Activated B cell treated with CpG ODN at 0.5 μM for 24 hours (primary cell): ENCODE data around the gene RTL5. TPM values are rescaled to one million over a fixed set of nuclear protein-coding genes. Genes with fewer than 3 reads are reported as not detected.

Experiments used
- ATAC-seq: fragments of 200-7000 bp; cut with Tn5 transposase; one replicate; pipeline ENCODE4 v1.10.0; 2021; ENCODE audit warnings: low read depth, mild to moderate bottlenecking, moderate library complexity
- CTCF ChIA-PET: fragments of 350-600 bp; sonication (Branson Sonifier 250); formaldehyde crosslinking; loops from one replicate; lab custom pipeline; 2021; ENCODE audit warnings: antibody characterized with exemption; lab: Charles Lee
- POLR2A ChIA-PET: fragments of 350-600 bp; sonication (Branson Sonifier 250); formaldehyde crosslinking; loops from one replicate; lab custom pipeline; 2021; ENCODE audit warnings: antibody characterized with exemption; lab: Charles Lee
- DNase-seq: peaks from one replicate; pipeline ENCODE4 v3.0.0; 2022
- H3K27ac Mint-ChIP-seq: one replicate; pipeline ENCODE4 v1.8.0; 2020; ENCODE audit warnings: mixed read lengths
- H3K27me3 Mint-ChIP-seq: one replicate; pipeline ENCODE4 v1.8.0; 2021; ENCODE audit warnings: mixed read lengths
- H3K36me3 Mint-ChIP-seq: one replicate; pipeline ENCODE4 v1.8.0; 2021; ENCODE audit warnings: low read depth, mixed read lengths
- H3K4me1 Mint-ChIP-seq: one replicate; pipeline ENCODE4 v1.8.0; 2021; ENCODE audit warnings: mixed read lengths
- H3K4me3 Mint-ChIP-seq: one replicate; pipeline ENCODE4 v1.8.0; 2020; ENCODE audit warnings: mild to moderate bottlenecking, mixed read lengths
- H3K9me3 Mint-ChIP-seq: one replicate; pipeline ENCODE4 v1.8.0; 2020; ENCODE audit warnings: mixed read lengths
- CTCF ChIP-seq: fragments of 200-600 bp; IDR thresholded peaks from one replicate; pipeline ENCODE4 v1.8.0; 2022; ENCODE audit warnings: antibody characterized with exemption, mild to moderate bottlenecking
- intact Hi-C: fragments of 100-400 bp; cut with micrococcal nuclease; formaldehyde crosslinking; loops from one replicate; pipeline ENCODE4 v1.15.1; 2024
- total RNA-seq: library from RNA; stranded (reverse); gene quantifications from 2 replicates; pipeline ENCODE4 v1.2.3, GENCODE V29; 2022

RTL5 gene
- total RNA-seq, 1 donor from 2014 or later, result 2.9 TPM

DNA sequence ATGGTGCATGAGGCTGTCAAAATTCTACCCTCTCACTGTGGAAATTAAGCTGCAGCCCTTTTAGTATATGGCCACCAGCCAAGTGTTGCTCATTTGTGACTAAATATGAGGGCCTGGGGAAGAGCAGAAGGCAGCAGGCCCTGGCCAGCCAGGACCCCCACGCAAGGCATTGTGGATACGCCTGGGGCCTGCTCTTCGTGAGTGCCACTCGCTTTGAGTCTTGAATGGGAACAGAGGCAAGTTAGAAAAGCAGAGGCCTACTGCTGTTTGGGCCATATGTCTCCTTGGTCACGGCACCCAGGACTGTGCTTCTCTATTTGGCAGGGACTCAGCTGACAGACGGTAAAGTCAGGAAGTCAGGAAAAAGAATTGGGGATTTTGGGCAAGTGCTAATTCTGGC, 10.9 kb downstream of the RTL5 start:
- DNase-seq (no peak), ATAC-seq (no peak)
- ChIA-PET CTCF (interaction anchor here (1.3 to 1.6 kb wide), 2 partner anchors 100 to 103 kb away, joined by 4 to 8 read pairs; no protein-coding TSS in a partner anchor), POLR2A (no interaction called here)
- no peak for TF ChIP-seq CTCF
- Mint-ChIP-seq H3K36me3 (no peaks in the 10 kb centered on the region), H3K27me3 (no peaks in the 10 kb centered on the region), H3K4me1 (peaks cover 30% of the 10 kb centered on the region), H3K9me3 (no peaks in the 10 kb centered on the region), H3K27ac (no peak overlapping the region), H3K4me3 (peak overlapping the region; percentile 28)
- intact Hi-C loops, result loop anchor here (1.0 kb wide), 1 partner anchor 20 kb away; no protein-coding TSS in a partner anchor

DNA sequence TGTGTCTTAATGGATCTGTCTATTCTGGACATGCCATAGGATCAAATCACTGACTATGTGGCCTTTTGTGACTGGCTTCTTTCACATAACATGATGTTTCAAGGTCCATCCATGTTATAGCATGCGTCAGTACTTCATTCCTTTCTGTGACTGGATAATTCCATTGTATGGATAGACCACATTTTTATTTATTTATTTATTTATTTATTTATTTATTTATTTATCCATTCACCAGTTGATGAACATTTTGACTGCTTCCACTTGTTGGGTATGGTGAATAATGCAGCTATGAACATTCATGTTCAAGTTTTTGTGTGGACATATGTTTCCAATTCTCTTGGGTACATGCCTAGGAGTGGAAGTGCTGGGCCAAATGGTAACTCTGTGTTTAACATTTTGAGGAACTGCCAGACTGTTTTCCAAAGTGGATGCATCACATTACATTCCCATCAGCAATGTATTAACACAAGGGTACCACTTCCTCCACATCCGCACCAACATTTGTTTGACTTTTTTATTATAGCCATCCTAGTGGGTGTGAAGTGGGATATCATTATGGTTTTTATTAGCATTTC, 14.0 kb downstream of the RTL5 start:
- intact Hi-C loops, result no loop called here
- H3K4me3 Mint-ChIP-seq, result no peak overlapping the region
- peaks cover 15% of the 10 kb centered on the region for H3K4me1 Mint-ChIP-seq
- ChIA-PET POLR2A (no interaction called here), CTCF (no interaction called here)
- no peaks in the 10 kb centered on the region for H3K36me3 Mint-ChIP-seq
- ATAC-seq (no peak), DNase-seq (no peak)
- no peak for TF ChIP-seq CTCF
- H3K27me3 Mint-ChIP-seq, result no peaks in the 10 kb centered on the region
- H3K9me3 Mint-ChIP-seq, result no peaks in the 10 kb centered on the region
- no peak overlapping the region for H3K27ac Mint-ChIP-seq

GRCh38 chrX:72115380-72115779, 16.3 kb downstream of the RTL5 start:
- Mint-ChIP-seq H3K4me3 (no peak overlapping the region), H3K27me3 (no peaks in the 10 kb centered on the region), H3K27ac (no peak overlapping the region), H3K36me3 (no peaks in the 10 kb centered on the region), H3K9me3 (no peaks in the 10 kb centered on the region), H3K4me1 (peaks cover 1% of the 10 kb centered on the region)
- ChIA-PET POLR2A (no interaction called here), CTCF (no interaction called here)
- no peak for TF ChIP-seq CTCF
- intact Hi-C loops, result no loop called here
- DNase-seq (no peak), ATAC-seq (no peak)

- H3K36me3 Mint-ChIP-seq, result no peaks in the 10 kb centered on the region
Measured at GRCh38 chrX:72114807-72115206, 16.9 kb downstream of the RTL5 start.

DNA sequence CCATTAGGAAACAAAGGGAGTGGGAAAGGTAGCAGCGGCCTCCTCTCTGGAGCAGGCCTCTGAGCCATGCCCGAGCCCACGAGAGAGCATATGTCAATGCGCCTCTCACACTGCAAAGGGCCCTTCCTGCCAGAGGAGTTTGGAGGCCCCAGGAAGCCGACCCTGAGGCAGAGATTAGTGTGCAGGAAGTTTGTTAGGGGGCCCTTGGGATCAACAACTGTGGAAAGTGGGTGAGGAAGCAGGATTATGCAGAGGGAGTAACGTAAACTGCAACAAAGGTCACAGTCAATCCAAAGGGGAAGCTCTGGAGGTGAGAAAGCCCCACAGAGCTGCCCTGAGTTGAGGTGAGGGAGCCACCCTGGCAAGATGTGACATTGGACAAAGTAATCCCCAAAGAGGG, 17.4 kb downstream of the RTL5 start:
- H3K27me3 Mint-ChIP-seq, result peaks cover under 1% of the 10 kb centered on the region
- H3K9me3 Mint-ChIP-seq, result no peaks in the 10 kb centered on the region
- intact Hi-C loops, result no loop called here
- ATAC-seq (no peak), DNase-seq (no peak)
- ChIA-PET CTCF (no interaction called here), POLR2A (no interaction called here)
- no peak overlapping the region for H3K27ac Mint-ChIP-seq
- H3K4me1 Mint-ChIP-seq, result peaks cover 6% of the 10 kb centered on the region
- H3K36me3 Mint-ChIP-seq, result no peaks in the 10 kb centered on the region
- H3K4me3 Mint-ChIP-seq, result no peak overlapping the region
- TF ChIP-seq CTCF, result no peak

More at GRCh38 chrX:72114807-72115206, 16.9 kb downstream of the RTL5 start:
- Mint-ChIP-seq H3K9me3 (no peaks in the 10 kb centered on the region), H3K27ac (no peak overlapping the region), H3K4me1 (peaks cover 6% of the 10 kb centered on the region), H3K4me3 (no peak overlapping the region), H3K27me3 (no peaks in the 10 kb centered on the region)
- no peak for TF ChIP-seq CTCF
- intact Hi-C loops, result no loop called here
- no peak for DNase-seq
- no peak for ATAC-seq
- CTCF ChIA-PET, result no interaction called here
- POLR2A ChIA-PET, result no interaction called here
